Osteocyte (in vitro differentiated cells): Measurements from ENCODE around the gene WASHC3. TPM values are rescaled to one million over a fixed set of nuclear protein-coding genes. Genes with fewer than 3 reads are reported as not detected.

ENCODE experiments used
- DNase-seq: peaks from one replicate; pipeline ENCODE4 v3.0.0; 2021; ENCODE audit warnings: mixed read lengths; ENCODE audit not compliant: unreplicated experiment; ENCODE audit errors: extremely low spot score
- H3K27ac Mint-ChIP-seq: one replicate; pipeline ENCODE4 v1.8.0; 2021; ENCODE audit warnings: mild to moderate bottlenecking, mixed read lengths; ENCODE audit not compliant: unreplicated experiment
- H3K27me3 Mint-ChIP-seq: one replicate; pipeline ENCODE4 v1.8.0; 2021; ENCODE audit warnings: mixed read lengths; ENCODE audit not compliant: unreplicated experiment
- H3K36me3 Mint-ChIP-seq: one replicate; pipeline ENCODE4 v1.8.0; 2021; ENCODE audit warnings: mixed read lengths; ENCODE audit not compliant: unreplicated experiment
- H3K4me1 Mint-ChIP-seq: one replicate; pipeline ENCODE4 v1.8.0; 2021; ENCODE audit warnings: mixed read lengths; ENCODE audit not compliant: unreplicated experiment
- H3K4me3 Mint-ChIP-seq: one replicate; pipeline ENCODE4 v1.8.0; 2021; ENCODE audit warnings: mild to moderate bottlenecking, moderate library complexity, mixed read lengths; ENCODE audit not compliant: unreplicated experiment
- H3K9me3 Mint-ChIP-seq: one replicate; pipeline ENCODE4 v1.8.0; 2021; ENCODE audit warnings: mixed read lengths; ENCODE audit not compliant: unreplicated experiment
- total RNA-seq: library from RNA; stranded (reverse); gene quantifications from 2 replicates; pipeline ENCODE4 v1.2.1, GENCODE V29; 2021
- TF ChIP-seq, protein P1 (sequence below): fragments of 200-600 bp; sonication (generic); IDR thresholded peaks from 2 replicates; pipeline ENCODE4 v1.5.0; 2021; ENCODE audit warnings: antibody characterized with exemption, mild to moderate bottlenecking, moderate library complexity

WASHC3 gene
- total RNA-seq, 1 donor from 2014 or later = 34.4 TPM

DNA sequence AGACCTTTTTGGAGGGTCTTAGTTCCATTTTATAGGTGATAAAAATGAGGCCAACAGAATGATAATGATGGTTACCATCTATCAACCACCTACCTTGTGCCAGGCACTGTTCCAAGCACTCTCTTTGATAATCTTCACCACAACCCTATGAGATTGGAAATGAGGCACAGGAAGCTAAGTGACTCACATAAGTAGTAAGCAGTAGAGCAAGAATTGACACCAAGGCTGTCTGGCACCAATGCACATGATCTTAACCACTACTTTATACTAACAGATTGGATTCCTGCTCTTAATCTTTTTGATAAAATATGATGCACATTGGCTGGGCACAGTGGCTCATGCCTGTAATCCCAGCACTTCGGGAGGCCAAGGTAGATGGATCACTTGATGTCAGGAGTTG, 93.0 kb downstream of the WASHC3 start:
- no peak overlapping the region for H3K4me3 Mint-ChIP-seq
- H3K4me1 Mint-ChIP-seq = no peaks in the 10 kb centered on the region
- peaks cover 16% of the 10 kb centered on the region for H3K27me3 Mint-ChIP-seq
- H3K36me3 Mint-ChIP-seq = peaks cover 1% of the 10 kb centered on the region
- no peak overlapping the region for H3K27ac Mint-ChIP-seq
- TF ChIP-seq, protein P1, sequence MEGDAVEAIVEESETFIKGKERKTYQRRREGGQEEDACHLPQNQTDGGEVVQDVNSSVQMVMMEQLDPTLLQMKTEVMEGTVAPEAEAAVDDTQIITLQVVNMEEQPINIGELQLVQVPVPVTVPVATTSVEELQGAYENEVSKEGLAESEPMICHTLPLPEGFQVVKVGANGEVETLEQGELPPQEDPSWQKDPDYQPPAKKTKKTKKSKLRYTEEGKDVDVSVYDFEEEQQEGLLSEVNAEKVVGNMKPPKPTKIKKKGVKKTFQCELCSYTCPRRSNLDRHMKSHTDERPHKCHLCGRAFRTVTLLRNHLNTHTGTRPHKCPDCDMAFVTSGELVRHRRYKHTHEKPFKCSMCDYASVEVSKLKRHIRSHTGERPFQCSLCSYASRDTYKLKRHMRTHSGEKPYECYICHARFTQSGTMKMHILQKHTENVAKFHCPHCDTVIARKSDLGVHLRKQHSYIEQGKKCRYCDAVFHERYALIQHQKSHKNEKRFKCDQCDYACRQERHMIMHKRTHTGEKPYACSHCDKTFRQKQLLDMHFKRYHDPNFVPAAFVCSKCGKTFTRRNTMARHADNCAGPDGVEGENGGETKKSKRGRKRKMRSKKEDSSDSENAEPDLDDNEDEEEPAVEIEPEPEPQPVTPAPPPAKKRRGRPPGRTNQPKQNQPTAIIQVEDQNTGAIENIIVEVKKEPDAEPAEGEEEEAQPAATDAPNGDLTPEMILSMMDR = no peak
- H3K9me3 Mint-ChIP-seq = peaks cover 9% of the 10 kb centered on the region
- no peak for DNase-seq

DNA sequence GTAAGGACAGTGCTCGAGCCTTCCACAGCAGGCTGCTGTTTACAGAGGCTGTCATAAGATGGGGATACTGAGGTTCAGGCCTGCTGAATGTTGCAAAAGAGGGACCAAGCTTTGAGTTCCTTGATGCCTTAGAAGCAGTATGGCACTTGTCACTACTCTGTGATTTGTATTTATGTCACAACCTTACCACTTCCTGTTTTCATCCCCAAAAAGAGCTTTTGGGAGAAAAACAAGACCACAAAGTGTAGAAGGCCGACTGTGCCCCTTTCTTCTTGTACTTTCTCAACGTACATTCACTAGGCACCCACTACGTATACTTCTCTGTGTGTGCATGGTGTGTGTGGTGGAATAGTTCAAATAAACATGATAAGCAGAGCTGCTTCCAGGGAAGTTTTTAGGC, 94.3 kb downstream of the WASHC3 start:
- DNase-seq = no peak

DNA sequence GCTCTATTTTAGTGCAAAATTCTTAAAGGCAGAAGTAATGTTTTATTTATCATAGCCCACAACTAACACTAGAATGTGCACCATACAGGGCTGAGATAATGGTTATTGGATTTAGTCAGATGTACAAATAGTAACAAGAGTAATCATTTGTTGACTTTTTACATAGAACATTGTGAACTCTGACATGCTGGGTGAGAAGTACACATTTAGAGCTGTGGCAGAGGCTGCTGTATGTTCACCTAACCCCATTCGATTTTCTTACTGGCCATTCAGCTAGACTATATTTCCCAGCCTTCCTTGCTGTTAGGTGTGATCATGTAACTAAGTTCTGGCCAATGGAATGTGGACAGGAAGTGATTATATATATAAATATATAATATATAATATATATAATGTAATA, 95.3 kb downstream of the WASHC3 start:
- no peak for DNase-seq
- peaks cover 5% of the 10 kb centered on the region for H3K9me3 Mint-ChIP-seq
- peaks cover 11% of the 10 kb centered on the region for H3K27me3 Mint-ChIP-seq
- H3K4me1 Mint-ChIP-seq = no peaks in the 10 kb centered on the region
- no peak overlapping the region for H3K27ac Mint-ChIP-seq
- H3K36me3 Mint-ChIP-seq = peaks cover 1% of the 10 kb centered on the region
- TF ChIP-seq, protein P1 = no peak
- no peak overlapping the region for H3K4me3 Mint-ChIP-seq

More for the DNA sequence above, 94.3 kb downstream of the WASHC3 start:
- H3K4me3 Mint-ChIP-seq = no peak overlapping the region
- TF ChIP-seq, protein P1 = no peak
- H3K9me3 Mint-ChIP-seq = peaks cover 9% of the 10 kb centered on the region
- no peak overlapping the region for H3K27ac Mint-ChIP-seq
- no peaks in the 10 kb centered on the region for H3K4me1 Mint-ChIP-seq
- H3K27me3 Mint-ChIP-seq = peaks cover 15% of the 10 kb centered on the region
- H3K36me3 Mint-ChIP-seq = peaks cover 1% of the 10 kb centered on the region

DNA sequence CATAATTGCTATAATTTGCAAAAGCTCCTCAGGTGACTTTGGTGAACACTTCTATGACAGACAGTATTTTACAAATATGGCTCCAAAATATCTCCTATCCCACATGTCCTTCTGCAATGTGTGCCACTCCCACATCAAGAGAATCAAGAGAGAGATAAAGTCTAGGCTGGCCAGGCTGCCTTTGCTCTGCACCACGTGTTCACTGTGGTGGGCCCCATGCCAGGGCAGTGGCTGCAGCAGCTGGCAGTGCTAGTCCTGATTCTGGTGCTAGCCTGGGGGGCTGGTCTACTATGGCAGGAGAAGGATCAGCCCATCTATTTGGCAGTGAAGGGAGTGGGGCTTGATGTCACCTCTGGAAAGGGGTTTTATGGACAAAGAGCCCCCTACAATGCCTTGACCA, 98.1 kb downstream of the WASHC3 start:
- Mint-ChIP-seq H3K9me3 (peaks cover 5% of the 10 kb centered on the region), H3K36me3 (no peaks in the 10 kb centered on the region), H3K27me3 (peaks cover 8% of the 10 kb centered on the region), H3K4me3 (no peak overlapping the region), H3K4me1 (no peaks in the 10 kb centered on the region), H3K27ac (no peak overlapping the region)
- DNase-seq = no peak
- TF ChIP-seq, protein P1 = no peak

Other genes with a start within 250 kb of the WASHC3 start
- gene GNPTAB, start 231.0 kb downstream of the WASHC3 start, total RNA-seq = 25.8 and 26.8 TPM in 2 replicates
- 18.2 and 20.0 TPM in 2 replicates for gene DRAM1, start 184.4 kb downstream of the WASHC3 start, total RNA-seq
- 24.6 and 25.4 TPM in 2 replicates for gene NUP37, start 58.1 kb upstream of the WASHC3 start, total RNA-seq
- 5.1 and 5.6 TPM in 2 replicates for gene PARPBP, start 58.2 kb upstream of the WASHC3 start, total RNA-seq
- gene PMCH, start 135.8 kb upstream of the WASHC3 start, total RNA-seq = not detected in 2 replicates